ENCODE results near the gene FOXC1. TPM values are rescaled to one million over a fixed set of nuclear protein-coding genes. Genes with fewer than 3 reads are reported as not detected.

The FOXC1 gene
- total RNA-seq, 1 donor from 2014 or later, result 3.3 TPM

DNA sequence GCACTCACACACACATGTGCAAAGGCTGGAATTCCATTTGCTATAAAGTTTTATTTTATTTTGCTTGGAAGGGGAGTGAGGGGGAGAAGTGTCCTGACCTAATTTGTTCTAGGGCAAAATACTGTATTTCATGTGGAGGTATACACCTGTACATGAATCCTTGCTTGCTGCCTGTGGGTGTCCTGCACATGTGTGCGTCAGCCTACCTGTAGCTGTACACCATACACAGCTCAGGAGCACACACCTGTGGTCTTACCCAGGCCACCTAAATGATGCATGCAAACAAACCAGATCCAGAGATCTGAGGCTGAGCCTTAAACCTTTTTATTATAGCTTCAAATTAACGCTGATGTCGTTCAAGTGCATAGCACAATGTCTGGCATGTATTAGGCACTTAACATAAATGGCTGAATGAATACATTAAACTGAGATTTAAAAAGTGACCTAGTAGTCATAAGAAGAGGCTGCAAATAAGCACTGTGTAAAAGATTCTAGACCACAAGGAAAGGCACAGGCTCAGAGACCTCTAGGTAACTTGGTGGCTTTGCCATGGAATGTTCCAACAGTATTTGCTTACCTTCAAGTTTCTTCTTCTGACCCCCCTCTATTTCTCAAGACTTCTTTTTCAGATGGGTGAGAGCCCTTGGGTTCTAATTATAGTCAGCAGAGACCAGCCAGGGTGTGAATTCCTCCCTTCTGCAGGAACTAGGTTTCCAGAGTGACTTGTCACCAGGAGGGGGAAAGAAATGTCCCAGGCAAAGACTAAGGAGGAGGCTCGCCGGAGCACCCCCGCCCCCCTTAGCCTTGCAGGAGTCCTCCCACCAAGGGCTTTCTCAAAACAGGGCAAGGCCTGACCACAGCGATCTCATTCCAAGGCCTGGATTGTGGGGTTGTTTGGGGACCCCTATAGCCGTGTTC, 13.4 kb downstream of the FOXC1 start:
- H3K27ac Mint-ChIP-seq (ENCODE audit: unreplicated experiment), result no peak overlapping the region
- peaks cover 34% of the 10 kb centered on the region for H3K27me3 Mint-ChIP-seq (ENCODE audit: unreplicated experiment)
- peaks cover 9% of the 10 kb centered on the region for H3K9me3 Mint-ChIP-seq (ENCODE audit: unreplicated experiment)
- TF ChIP-seq, protein P1, sequence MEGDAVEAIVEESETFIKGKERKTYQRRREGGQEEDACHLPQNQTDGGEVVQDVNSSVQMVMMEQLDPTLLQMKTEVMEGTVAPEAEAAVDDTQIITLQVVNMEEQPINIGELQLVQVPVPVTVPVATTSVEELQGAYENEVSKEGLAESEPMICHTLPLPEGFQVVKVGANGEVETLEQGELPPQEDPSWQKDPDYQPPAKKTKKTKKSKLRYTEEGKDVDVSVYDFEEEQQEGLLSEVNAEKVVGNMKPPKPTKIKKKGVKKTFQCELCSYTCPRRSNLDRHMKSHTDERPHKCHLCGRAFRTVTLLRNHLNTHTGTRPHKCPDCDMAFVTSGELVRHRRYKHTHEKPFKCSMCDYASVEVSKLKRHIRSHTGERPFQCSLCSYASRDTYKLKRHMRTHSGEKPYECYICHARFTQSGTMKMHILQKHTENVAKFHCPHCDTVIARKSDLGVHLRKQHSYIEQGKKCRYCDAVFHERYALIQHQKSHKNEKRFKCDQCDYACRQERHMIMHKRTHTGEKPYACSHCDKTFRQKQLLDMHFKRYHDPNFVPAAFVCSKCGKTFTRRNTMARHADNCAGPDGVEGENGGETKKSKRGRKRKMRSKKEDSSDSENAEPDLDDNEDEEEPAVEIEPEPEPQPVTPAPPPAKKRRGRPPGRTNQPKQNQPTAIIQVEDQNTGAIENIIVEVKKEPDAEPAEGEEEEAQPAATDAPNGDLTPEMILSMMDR (IDR thresholded peaks at IDR 0.05; ENCODE audit: partially characterized antibody, unreplicated experiment), result no peak
- peak overlapping the region; percentile 59 for H3K4me3 Mint-ChIP-seq (ENCODE audit: unreplicated experiment)
- no peak for DNase-seq
- peaks cover 11% of the 10 kb centered on the region for H3K36me3 Mint-ChIP-seq (ENCODE audit: unreplicated experiment)
- peaks cover 12% of the 10 kb centered on the region for H3K4me1 Mint-ChIP-seq (ENCODE audit: low read depth, unreplicated experiment)

DNA sequence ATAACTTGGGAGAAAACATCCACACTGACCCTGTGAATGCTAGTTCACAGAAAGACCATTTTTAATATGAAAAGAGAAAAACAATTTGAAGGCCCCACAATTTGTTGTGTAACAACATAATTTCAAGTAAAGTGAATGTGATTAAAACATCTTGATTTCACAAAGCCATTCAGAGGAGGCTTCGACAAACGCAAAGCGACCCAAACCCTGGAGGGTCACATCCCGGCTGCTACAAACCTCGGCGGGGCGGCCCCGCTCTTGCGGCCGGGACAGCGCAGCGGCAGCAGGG, 14.0 kb downstream of the FOXC1 start:
- Mint-ChIP-seq H3K4me3 (ENCODE audit: unreplicated experiment) (peak overlapping the region; percentile 59), H3K36me3 (ENCODE audit: unreplicated experiment) (peaks cover 11% of the 10 kb centered on the region), H3K4me1 (ENCODE audit: low read depth, unreplicated experiment) (peaks cover 15% of the 10 kb centered on the region), H3K27ac (ENCODE audit: unreplicated experiment) (no peak overlapping the region), H3K27me3 (ENCODE audit: unreplicated experiment) (peaks cover 29% of the 10 kb centered on the region), H3K9me3 (ENCODE audit: unreplicated experiment) (peaks cover 9% of the 10 kb centered on the region)
- TF ChIP-seq, protein P1 (IDR thresholded peaks at IDR 0.05; ENCODE audit: partially characterized antibody, unreplicated experiment), result no peak
- DNase-seq, result no peak

DNA sequence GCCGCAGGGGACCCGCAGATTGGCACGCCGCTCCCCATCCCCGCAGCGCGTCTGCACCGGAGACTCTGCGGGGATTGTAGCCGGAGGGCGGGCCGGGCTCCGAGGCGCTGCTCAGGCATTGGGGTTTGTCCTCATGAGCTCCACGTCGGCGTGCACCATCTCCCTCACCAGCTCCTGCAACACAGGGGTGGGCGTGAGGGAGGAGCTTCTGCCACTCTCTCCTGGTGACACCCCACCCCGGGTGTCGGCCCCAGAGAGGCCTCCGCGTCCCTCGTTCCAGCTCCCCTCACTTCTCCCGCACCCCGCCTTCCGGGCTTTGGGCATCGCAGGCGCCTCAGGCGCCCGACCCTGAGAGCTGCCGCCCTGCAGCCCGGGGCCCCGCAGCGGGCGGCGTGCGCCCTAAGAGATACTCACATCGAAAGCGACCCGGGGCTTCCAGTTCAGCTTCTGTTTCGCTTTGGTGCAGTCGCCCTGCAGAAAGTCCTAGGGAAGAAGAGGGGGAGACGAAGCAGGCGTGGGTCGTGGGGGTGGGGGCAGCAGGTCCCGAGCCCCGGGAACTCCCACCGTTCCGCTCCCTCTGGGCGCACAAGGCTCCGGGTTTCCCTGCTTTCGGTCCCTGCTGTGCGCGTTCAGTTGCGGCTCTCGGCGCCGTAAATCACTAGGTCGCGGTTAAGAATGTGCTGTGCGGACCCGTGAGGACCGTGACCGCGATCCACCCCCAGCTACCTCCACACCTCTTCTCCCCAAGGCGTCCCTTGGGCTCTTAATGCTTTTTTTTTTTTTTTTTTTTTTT, 14.5 kb downstream of the FOXC1 start:
- no peak overlapping the region for H3K27ac Mint-ChIP-seq (ENCODE audit: unreplicated experiment)
- peaks cover 29% of the 10 kb centered on the region for H3K27me3 Mint-ChIP-seq (ENCODE audit: unreplicated experiment)
- peaks cover 11% of the 10 kb centered on the region for H3K36me3 Mint-ChIP-seq (ENCODE audit: unreplicated experiment)
- peaks cover 15% of the 10 kb centered on the region for H3K4me1 Mint-ChIP-seq (ENCODE audit: low read depth, unreplicated experiment)
- peak; percentile 56 for DNase-seq
- peaks cover 9% of the 10 kb centered on the region for H3K9me3 Mint-ChIP-seq (ENCODE audit: unreplicated experiment)
- H3K4me3 Mint-ChIP-seq (ENCODE audit: unreplicated experiment), result peak overlapping the region; percentile 52
- TF ChIP-seq, protein P1 (IDR thresholded peaks at IDR 0.05; ENCODE audit: partially characterized antibody, unreplicated experiment), result no peak

GRCh38 chr6:1624851-1625781, 15.4 kb downstream of the FOXC1 start:
- TF ChIP-seq, protein P1 (IDR thresholded peaks at IDR 0.05; ENCODE audit: partially characterized antibody, unreplicated experiment), result no peak
- peaks cover 15% of the 10 kb centered on the region for H3K4me1 Mint-ChIP-seq (ENCODE audit: low read depth, unreplicated experiment)
- DNase-seq, result peak; percentile 44

More at GRCh38 chr6:1624851-1625781, 15.4 kb downstream of the FOXC1 start:
- H3K27ac Mint-ChIP-seq (ENCODE audit: unreplicated experiment), result no peak overlapping the region
- H3K27me3 Mint-ChIP-seq (ENCODE audit: unreplicated experiment), result peaks cover 29% of the 10 kb centered on the region
- H3K4me3 Mint-ChIP-seq (ENCODE audit: unreplicated experiment), result peak overlapping the region; percentile 84
- H3K9me3 Mint-ChIP-seq (ENCODE audit: unreplicated experiment), result peaks cover 9% of the 10 kb centered on the region
- peaks cover 11% of the 10 kb centered on the region for H3K36me3 Mint-ChIP-seq (ENCODE audit: unreplicated experiment)
